SHP77 (cell line): ENCODE measurements around the gene GCC1.
A peak's percentile ranks its signal among the peaks of the same experiment; 100 is the strongest.

Experiments used
- DNase-seq, 2 experiments: peaks; one replicate each; lab custom pipeline; 2025; lab: John Stamatoyannopoulos, UW

Gene GCC1, protein sequence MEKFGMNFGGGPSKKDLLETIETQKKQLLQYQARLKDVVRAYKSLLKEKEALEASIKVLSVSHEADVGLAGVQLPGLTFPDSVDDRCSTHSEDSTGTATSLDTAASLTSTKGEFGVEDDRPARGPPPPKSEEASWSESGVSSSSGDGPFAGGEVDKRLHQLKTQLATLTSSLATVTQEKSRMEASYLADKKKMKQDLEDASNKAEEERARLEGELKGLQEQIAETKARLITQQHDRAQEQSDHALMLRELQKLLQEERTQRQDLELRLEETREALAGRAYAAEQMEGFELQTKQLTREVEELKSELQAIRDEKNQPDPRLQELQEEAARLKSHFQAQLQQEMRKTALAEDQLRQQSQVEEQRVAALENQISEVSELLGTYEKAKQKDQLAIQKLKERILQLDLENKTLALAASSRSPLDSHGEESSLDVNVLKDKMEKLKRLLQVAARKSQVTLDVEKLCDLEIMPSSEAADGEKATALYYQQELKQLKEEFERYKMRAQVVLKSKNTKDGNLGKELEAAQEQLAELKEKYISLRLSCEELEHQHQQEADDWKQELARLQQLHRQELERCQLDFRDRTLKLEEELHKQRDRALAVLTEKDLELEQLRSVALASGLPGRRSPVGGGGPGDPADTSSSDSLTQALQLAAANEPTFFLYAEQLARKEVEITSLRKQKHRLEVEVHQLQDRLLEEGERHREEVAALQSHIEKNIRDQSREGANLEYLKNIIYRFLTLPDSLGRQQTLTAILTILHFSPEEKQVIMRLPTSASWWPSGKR

DNA sequence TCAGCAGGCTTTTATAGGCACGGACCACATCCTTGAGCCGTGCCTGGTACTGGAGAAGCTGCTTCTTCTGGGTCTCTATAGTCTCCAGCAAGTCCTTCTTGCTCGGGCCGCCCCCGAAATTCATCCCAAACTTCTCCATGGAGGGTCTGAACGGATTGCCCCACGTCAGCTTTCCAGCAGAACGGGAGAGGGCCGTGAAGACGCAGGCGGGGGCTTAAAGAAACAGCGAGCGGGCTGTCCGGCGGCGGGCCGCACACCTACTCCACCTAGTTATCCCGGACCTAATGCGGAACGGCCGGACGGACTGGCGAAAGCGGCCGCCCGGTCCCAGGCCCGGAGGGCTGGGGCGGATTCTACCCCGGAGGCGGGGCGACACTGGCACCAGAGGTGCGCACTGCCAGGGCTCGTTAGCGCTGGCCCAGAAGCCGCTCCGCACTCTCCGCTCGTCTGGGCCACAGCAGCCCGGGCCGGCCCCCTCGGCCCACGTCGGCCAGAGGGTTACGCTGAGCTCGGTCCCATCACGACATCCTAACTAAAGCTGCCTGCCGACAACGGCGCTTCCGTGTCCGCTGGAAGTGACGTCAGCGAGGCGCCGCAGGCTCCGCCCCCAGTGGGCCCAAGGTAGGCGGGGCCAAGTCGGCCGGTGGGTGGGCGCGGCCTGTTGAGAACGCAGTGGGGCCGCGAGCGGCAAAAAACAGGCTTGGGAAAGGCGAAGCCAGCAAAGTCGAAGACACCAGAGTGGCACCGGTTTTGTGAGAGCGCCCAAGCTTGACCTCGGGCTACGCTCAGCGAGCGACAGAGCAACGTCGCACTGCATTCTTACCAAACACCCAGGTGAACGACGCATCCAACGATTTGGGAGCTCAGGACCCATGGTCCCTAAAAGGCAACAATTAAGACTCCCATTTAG is at the start of gene GCC1:
Gene GCC1 (minus strand): TSS at position 553 of the 910 bp plus-strand sequence. CDS start 414 bp downstream, at position 139.
- DNase-seq = peak; percentile 71 to 75

- no peak for DNase-seq
Measured at GRCh38 chr7:127632276-127632910, 47.0 kb upstream of the GCC1 start.

DNA sequence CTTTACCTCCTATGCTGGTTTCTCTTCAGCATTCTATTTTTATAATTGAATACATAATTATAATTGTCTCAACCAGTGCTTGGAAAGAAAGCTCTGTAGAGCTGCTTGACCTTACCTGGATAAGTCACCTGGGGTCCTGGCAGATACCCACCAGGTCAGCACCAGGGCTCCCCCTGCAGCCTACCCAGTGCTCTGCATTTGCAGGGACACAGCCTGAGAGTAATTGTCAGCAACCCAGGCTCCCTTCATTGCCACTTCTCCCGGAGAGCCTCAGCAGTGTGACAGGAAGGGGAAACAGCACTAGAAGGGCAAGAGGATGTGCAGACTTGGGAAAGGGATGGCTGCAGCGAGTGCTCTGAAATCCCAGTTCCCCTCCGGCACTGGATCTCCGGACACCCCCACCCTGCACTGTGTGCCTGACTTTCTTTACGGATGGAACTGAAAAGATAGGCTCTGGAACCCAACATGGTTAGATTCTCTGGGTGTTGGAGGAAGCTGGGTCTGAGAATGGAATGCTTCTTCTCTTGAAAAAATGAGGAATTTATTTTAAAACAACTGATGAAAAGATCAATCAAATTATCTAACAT is 44.0 kb upstream of the GCC1 start:
- DNase-seq = peak; percentile 13 to 17

DNA sequence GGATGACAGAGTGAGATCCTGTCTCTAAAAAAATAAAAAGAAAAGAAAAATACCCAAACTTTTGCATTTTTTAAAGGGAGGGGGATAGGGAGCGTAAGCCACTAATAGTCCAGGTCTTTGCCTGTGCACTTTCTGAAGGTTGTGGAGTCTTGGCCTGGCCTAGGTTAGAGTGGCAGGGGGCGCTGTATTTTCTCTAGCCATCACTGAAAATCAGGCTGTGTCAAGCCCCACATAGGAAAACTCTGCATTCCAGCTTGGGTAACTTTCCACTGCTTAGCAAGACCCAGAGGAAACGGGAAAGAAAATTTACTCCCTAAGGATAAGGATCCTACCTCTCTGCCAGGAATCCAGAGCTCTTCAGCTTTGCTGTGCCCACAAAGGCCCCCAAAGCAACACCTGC is 43.0 kb upstream of the GCC1 start:
- DNase-seq = no peak

GRCh38 chr7:127625331-127625730 is 39.9 kb upstream of the GCC1 start:
- no peak for DNase-seq

DNA sequence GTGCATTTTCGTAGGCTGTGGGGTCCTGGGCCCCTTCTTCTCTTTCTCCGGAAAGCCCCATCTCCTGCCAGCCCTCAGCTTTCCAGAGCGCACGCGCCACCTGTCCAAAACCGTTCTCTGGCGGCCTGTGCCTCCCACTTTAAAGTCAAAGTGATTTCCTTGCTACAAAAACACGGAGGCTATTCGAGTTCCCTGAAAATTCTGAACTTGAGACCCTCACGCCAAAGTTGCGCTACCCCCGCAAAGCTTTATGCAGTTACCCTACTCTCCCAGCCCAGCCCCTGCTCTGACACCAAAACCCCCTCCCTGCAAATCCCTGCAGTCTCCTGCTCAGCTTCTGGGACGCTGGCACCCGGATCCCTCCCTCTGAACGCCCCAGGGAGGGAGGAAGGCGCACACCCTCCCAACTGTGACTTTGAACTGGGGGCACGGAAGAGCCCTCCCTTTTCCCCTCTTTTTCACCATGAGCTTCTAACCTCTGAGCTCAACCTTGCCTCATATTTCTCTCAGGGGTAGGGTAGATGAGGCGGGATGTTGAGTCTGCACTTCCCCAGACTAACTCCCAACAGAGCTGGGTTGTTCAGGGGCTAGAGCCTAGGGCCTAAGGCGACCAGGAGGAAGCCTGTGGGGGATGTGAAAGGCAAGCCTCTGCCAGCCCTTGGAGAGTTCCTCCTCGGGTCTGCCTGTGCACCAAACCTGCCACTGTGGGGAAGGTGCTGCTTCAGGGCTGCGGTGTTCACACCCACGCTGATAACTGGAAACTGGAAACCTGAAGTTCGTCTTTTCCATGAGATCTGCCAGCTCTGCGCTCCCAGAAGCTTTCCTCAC is 35.2 kb upstream of the GCC1 start:
- DNase-seq = no peak

- DNase-seq = no peak
Measured at GRCh38 chr7:127619681-127620405, 34.4 kb upstream of the GCC1 start.

DNA sequence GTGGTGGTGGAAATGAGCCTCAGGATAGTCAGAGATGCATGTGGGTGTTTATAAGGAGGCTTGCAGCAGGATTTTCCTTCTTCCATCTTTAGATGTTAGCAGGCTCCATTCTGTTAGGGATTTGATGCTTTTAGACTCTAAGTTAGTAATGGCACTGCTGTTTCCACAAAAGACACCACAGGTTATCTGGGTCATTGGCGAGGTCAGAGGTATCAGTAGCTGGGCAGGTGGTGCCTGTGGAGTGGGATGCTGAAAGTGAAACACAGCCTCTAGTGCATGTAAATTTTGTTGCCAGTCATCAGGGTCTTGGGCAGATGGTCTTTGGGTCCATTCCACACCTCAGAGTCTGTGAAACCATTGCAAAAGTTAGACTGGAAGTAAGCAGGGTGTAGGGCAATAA is 33.4 kb upstream of the GCC1 start:
- no peak for DNase-seq

DNA sequence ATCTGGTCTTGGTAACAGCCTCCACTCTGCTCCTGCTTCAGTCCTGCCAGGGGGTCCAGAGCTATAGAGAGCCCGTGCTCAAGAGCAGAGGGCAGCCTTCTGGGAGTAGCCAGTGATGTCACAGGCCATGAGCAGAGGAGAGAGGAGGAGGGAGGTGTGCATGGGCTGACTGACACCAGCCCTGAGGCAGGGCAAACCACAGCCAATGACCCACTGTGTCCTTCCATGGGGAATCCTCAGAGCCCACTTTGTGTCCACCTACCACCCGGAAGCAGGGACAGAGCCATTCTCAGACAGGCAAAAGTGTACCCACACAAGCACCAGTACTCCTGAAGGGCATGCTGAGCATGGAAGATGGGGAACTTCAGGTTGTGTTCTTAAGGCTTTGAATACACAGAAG is 32.6 kb upstream of the GCC1 start, which contains the start of gene PAX4:
Gene PAX4 (minus strand): TSS at position 101 of the 400 bp plus-strand sequence. CDS start 2,214 bp downstream, outside the sequence.
- DNase-seq = no peak

DNA sequence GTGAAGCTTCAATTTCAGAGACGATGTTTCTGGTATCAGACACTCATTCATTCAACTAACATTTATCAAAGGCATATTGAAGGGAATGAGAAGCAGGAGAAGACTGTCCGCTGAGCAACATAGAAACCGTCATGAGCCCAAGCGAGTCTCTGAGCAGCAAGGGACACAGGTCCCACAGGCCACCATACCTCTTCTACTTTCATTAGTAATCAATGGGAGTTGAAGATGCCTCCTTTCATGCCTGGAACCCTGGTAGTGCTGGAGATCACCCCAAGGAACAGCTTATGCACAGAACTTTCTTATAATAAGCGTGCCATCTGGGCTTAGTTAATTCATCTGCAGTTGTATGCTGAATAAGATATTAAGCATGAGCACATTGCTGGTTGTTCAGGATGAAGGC is 31.3 kb upstream of the GCC1 start:
- DNase-seq = no peak

GRCh38 chr7:127612263-127612662 is 26.9 kb upstream of the GCC1 start:
- DNase-seq = no peak

- no peak for DNase-seq
Measured at GRCh38 chr7:127609297-127609696, 23.9 kb upstream of the GCC1 start.

GRCh38 chr7:127608446-127608845 is 23.1 kb upstream of the GCC1 start:
- no peak for DNase-seq

DNA sequence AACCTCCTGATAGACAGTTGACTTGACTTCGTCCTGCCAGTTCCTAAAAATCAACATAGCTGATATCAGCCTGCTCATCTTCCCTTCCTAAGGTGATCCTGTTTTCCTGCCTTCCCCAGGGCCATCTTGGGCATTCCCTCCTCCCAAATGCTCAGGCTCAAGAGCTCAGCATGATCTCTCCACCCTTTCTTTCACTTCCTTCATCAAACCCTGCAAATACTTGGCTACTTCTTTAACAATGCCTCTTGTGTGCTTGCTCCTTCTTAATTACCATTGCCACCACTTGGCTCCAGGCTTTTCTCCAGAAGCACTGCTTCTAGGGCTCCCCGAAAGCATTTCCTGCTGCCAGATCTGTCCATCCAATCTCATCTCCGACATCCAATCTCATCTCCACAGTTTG is 15.5 kb upstream of the GCC1 start:
- DNase-seq = no peak

GRCh38 chr7:127598318-127598717 is 12.9 kb upstream of the GCC1 start:
- no peak for DNase-seq

GRCh38 chr7:127595737-127596136 is 10.3 kb upstream of the GCC1 start:
- no peak for DNase-seq

- DNase-seq = no peak
Measured at GRCh38 chr7:127594490-127594889, 9.1 kb upstream of the GCC1 start.

DNA sequence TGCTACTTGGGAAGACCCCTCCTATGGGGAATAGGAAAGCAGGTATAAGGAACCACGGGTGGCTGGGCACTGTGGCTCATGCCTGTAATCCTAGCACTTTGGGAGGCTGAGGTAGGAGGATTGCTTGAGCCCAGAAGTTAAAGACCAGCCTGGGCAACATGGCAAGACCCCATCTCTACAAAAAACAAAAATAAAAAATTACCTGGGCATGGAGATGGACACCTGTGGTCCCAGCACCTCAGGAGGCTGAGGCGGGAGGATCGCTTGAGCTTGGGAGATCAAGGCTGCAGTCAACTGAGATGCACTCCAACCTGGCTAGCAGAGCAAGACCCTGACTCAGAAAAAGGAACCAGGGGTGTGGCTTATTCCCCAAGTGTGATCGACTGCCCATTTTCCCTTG is 7.2 kb upstream of the GCC1 start:
- DNase-seq = no peak

DNA sequence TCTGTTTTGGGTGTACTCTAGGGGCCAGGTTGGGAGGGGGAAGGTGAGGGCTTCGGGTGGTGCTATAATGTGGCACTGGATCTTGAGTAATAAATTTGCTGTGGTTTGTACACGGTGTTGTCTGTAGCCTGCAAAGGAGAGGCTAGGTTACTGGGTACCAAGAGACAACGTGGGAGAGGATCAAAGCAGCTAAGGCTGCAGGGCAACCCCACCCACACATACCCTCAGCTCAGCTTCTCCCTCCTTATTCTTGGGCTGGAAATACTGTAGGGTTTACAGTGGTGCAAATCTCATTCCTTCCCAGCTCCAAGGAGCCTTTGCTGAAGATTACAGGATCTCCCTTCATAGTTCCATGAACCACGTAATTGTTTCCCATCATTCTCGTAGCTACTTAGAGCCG is 6.2 kb upstream of the GCC1 start:
- DNase-seq = no peak

DNA sequence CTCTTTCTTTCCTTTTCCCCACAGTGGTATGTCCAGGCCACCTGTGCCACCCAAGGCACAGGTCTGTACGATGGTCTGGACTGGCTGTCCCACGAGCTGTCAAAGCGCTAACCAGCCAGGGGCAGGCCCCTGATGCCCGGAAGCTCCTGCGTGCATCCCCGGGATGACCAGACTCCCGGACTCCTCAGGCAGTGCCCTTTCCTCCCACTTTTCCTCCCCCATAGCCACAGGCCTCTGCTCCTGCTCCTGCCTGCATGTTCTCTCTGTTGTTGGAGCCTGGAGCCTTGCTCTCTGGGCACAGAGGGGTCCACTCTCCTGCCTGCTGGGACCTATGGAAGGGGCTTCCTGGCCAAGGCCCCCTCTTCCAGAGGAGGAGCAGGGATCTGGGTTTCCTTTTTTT is 5.8 kb upstream of the GCC1 start:
- no peak for DNase-seq
